GM21423 (cell line): ENCODE data around the gene NOL11.
"Not testable (repeated sequence)": the region's sequence is repeated elsewhere in the genome, so short reads cannot be mapped to it uniquely, and the experiment has no call there.

Source experiments
- ATAC-seq: cut with Tn5 transposase; IDR thresholded peaks from one replicate; pipeline ENCODE4 v1.9.1; 2021; ENCODE audit warnings: mild to moderate bottlenecking, moderate library complexity; ENCODE audit not compliant: unreplicated experiment

Gene NOL11

DNA sequence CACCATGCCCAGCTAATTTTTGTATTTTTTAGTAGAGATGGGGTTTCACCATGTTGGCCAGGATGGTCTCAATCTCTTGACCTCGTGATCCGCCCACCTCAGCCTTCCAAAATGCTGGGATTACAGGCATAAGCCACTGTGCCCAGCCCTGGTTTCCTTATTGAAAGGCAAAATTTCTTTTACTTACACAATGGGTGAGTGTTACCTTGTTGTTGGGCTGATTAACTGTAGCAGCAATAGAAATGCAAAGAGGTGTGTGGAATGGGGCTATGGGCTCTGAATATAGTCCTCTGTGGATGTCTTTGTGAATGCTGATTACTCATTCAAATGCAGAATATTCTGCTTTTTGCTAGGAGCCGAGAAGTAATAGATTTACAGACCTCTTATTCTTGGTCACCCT lies 34.4 kb downstream of the NOL11 start:
- not testable (repeated sequence) for ATAC-seq

DNA sequence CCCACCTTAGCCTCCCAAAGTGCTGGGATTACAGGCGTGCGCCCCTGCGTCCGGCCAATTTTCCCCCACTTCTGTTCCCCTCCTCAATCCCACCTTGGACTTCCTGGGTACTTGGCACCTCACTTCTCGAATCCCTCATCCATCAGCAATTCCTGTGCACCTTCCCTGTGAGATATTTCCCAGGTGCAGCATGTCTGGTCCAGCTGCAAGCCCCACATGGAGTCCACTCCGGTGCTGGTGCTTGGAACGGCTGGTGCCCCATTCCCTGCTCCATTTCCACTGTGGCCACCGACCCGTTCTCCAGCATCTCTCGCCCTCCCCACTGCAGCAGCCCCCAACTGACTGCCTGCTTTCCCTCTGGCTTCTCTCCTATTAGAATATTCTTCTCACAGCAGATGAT lies 35.3 kb downstream of the NOL11 start:
- no peak for ATAC-seq

DNA sequence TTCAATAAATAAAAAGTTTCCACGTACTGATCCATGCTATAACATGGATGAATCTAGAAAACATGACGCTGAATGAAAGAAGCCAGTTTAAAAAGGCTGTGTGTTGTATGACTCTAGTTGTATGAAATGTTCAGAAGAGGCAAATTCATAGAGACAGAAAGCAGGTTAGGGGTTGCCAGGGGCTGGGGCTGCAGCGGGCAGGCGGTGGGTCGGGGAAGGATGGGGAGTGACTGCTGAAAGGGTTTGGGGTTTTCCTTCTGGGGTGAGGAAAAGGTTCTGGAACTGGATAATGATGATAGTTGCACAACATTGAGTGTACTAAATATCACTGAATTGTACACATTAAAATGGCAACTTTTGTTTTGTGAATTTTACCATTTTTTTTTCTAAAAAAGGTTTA lies 36.3 kb downstream of the NOL11 start:
- no peak for ATAC-seq

DNA sequence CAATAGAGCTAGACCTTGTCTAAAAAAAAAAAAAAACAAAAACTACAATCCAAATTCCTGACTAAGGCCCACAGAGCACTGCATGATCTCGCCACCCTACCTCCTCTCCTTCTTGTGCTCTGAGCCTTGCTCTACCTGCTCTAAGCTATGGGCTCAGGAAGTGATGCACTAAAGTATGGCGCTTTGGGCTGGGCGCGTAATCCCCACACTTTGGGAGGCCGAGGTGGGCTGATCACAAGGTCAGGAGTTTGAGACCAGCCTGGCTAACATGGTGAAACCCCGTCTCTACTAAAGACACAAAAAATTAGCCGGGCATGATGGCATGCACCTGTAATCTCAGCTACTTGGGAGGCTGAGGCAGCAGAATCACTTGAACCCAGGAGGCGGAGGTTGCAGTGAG lies 37.0 kb downstream of the NOL11 start:
- not testable (repeated sequence) for ATAC-seq

DNA sequence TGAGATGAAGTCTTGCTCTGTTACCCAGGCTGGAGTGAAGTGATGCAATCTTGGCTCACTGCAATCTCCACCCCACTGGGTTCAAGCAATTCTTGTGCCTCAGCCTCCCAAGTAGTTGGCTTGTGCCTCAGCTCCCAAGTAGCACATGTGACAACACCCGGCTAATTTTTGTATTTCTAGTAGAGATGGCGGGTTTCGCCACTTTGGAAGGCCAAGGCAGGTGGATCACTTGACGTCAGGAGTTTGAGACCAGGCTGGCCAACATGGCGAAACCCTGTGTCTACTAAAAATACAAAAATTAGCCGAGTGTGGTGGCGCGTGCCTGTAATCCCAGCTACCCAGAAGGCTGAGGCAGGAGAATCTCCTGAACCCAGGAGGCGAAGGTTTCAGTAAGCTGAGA lies 39.0 kb downstream of the NOL11 start:
- ATAC-seq: not testable (repeated sequence)

DNA sequence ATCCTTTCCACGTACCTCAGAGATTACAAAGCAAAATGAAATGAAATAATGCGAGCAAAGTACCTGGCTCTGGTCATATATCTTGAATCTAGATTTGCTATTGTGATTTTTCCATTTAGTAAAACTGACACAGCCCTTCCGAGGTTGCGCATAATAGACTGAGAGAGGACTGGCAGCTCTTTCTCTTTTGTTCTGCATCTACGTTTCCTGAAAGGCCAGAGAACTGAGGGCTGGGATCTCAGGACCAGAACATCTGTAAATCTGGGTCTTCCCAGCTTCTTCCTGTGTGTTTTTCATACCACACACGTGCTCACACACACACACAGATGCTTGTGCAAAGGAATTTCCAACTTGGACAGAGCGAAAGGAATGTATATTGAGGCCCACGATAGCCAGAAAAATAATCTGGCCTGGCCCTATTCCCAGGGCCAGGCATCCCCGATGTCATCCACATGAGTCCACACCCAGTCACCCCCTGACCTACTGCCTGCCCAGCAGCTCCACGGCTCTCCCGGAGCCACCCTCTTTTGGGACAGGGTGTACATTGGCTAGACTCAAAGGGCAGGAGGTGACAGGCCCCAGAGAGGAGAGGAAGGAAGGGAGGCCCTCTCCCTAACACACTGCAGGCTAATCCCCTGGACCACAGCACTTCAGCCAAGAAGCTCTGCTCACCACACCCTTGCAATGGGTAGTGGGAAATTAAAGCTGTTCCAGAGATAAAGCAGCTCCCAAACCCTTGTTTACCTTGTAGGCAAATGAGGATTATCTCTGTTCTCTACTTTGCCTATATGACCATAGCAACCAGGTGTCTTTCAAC lies 41.8 kb downstream of the NOL11 start:
- no peak for ATAC-seq

DNA sequence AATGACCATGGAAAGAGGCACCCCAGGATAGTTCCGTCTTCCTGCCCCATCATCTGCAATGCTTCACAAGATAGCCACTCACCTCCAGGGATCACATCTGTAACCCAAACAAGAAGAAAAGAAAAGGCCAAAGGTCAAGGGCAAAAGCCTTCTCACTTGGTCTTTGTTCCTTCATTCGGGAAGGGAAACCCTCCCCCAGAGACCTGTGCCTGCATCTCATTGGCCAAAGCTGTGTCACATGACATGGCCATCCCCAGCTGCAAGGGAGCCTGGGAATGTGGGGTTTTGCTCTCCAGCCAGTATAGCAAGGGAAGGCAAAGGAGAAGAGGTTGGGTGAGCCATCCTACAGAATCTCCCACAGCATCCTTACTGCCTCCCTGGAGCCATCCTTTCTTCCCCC lies 47.9 kb downstream of the NOL11 start:
- no peak for ATAC-seq

DNA sequence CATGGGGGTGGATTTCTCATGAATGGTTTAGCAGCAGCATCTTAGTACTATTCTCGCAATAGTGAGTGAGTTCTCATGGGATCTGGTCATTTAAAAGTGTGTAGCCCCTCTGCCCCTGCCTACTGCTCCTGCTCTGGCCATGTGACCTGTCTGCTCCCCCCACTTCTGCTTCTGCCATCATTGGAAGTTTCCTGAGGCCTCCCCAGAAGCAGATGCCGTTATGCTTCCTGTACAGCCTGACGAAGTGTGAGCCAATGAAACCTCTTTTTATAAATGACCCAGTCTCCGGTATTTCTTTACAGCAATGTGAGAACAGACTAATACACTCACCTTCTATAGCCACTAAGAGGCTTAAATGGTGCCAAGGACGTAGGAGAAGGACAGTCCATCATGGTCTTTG lies 51.5 kb downstream of the NOL11 start:
- no peak for ATAC-seq

DNA sequence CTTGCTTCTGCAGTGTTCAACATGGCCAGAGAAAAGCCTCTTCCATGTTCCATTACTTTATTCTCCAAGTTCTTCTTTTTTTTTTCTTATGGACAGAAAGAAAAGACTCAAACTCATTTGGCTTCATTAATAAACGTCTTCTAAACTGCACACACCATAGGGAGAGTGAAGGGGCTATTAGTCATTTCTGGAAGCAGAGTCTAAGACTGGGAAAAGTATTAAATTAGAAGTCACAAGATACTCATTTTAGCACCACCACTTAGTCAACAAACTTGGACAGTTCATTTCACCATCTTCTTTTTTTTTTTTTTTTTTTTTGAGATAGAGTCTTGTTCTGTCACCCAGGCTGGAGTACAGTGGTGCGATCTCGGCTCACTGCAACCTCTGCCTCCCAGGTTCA lies 52.8 kb downstream of the NOL11 start:
- ATAC-seq: no peak

DNA sequence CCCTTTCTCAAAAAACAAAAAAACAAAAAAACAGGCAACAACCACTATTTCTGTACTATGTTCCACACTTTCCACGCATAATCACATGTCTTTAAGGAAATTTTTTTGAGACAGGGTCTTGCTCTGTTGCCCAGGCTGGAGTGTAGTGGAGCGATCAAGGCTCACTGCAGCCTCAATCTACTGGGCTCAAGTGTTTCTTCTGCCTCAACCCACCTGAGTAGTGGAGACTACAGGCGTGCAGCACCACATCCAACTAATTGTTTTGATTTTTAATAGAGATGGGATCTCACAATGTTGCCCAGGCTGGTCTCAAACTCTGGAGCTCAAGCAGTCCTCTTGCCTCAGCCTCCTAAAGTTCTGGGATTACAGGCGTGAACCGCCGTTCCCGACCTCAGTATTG lies 54.9 kb downstream of the NOL11 start:
- no peak for ATAC-seq

DNA sequence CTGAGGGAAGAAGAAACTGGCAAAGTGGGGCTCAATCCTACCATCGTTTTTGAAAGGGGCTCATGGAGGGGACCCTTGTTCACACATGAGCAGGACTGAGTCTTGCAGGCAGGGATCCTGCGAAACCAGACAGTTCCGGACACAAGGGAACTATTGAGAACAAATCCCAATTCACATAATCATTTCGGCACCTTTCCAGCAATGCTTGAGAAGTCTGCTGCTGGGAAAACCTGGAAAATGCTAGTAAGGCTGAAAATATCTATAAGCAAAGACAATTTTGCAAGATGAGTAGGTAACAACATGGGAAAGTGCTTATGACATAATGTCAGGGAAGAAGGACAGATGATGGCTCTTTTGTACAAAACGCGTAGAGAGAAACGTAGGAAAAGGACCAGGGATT lies 55.5 kb downstream of the NOL11 start:
- ATAC-seq: no peak

DNA sequence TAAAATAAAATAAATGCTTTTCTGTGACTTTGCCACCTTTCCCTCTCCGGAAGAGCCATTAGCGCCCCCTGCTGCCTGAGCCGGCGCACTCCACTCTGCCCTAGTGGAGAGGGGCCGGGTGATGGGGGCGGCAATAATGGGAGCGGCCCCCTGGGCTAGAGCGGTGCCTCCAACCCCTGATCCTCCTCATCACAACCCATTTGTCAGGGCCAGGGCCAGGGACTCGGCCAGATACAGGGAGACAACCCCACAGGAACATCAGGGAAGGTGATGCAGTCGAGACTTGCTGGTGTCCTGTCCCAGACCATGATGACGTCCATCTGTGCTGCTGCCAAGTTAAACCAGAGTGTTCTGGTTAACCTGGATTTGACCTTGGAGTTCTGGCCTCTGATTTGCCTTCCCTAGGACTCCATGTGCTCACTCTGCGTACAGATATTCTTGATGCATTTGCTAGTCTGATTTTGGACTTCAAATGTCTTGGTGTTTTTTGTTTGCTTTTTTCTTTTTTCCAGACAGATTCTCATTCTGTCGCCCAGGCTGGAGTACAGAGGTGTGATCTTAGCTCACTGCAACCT lies 61.4 kb downstream of the NOL11 start:
- no peak for ATAC-seq

DNA sequence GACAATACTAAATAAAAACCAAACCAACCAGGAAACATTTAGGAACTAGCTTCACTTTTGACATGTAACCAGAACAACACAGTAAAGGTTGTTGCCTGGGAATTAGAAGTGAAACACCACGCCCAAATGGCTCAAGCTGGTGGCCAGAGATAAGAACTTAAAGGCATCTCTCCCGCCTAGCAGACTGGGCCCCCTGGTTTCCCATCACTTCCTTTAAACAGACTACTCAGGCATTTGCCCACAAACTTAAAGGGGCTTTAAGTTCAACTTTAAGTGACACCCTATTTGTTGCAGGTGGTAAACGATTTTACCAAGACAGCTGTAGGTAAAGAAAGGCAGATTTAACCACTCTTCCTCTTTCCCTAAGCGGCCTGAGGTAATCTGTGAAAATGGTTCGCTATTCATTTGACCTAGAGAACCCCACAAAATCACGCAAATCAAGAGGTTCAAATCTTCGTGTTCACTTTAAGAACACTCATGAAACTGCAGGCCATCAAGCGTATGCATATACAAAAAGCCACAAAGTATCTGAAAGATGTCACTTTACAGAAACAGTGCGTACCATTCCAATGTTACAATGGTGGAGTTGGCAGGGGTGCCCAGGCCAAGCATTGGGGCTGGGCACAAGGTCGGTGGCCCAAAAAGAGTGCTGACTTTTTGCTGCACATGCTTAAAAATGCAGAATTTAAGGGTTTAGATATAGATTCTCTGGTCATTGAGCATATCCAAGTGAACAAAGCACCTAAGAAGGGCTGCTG lies 66.8 kb downstream of the NOL11 start:
- no peak for ATAC-seq

DNA sequence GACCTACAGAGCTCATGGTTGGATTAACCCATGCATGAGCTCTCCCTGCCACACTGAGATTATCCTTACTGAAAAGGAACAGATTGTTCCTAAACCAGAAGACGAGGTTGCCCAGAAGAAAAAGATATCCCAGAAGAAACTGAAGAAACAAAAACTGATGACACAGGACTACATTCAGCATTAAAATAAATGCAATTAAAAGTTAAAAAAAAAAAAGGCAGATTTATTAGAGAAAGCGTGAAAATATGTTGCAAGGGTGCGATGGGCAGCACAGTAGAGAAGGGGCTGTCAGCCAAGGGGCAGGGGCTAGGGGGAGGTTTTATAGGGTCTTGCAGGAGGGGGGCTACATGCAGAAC lies 67.4 kb downstream of the NOL11 start:
- ATAC-seq: no peak

DNA sequence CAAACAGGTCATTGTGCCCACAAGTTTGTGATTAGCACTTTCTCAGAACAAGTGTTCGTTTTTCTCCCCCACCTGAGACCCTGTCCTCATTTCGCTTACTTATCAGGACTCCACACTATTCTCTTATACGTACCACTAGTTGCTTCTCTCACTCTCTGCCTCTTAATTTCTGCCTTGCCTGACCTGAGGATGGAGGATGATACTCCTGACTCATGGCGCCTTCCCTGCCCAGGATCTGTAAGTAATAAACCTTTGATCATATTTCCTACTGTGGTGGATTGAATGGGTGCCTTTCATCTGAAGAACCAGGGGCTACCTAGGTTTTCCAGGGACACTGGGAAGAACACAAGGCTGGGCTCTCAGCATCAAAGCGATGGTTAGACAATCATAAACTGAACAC lies 67.8 kb downstream of the NOL11 start:
- ATAC-seq: no peak
